Natural killer cell (primary cell): ENCODE measurements around the gene WASHC2A. TPM values are rescaled to one million over a fixed set of nuclear protein-coding genes. Genes with fewer than 3 reads are reported as not detected.
A peak's percentile ranks its signal among the peaks of the same experiment; 100 is the strongest.
"Not testable (repeated sequence)": the region's sequence is repeated elsewhere in the genome, so short reads cannot be mapped to it uniquely, and the experiment has no call there.

Experiments used
- ATAC-seq, 3 donors: fragments of 150-1000 bp in 2 of 3; fragments of 200-7000 bp in 1 of 3; cut with Tn5 transposase; 1 replicate in 1 of 3; 2 replicates in 2 of 3; pipeline ENCODE4 v1.10.0; 2021; ENCODE audit warnings: mild to moderate bottlenecking in 2 of 3, moderate library complexity in 2 of 3
- DNase-seq, 2 donors: peaks; one replicate each; pipeline versions ENCODE4 v3.0.0 to v3.0.0-alpha.2; 2013 to 2021; ENCODE audit warnings: mixed read lengths in 1 of 2
- H3K27ac ChIP-seq: one replicate; pipeline ENCODE4 v1.5.1; 2013; ENCODE audit warnings: mild to moderate bottlenecking, low read length
- H3K27me3 ChIP-seq: one replicate; pipeline ENCODE4 v1.6.1; 2013; ENCODE audit warnings: low read length; ENCODE audit not compliant: control insufficient read depth, insufficient read depth
- H3K36me3 ChIP-seq: one replicate; pipeline ENCODE4 v1.6.1; 2013; ENCODE audit warnings: low read length; ENCODE audit not compliant: control insufficient read depth, insufficient read depth
- H3K4me1 ChIP-seq: one replicate; pipeline ENCODE4 v1.6.1; 2013; ENCODE audit warnings: low read length; ENCODE audit not compliant: control insufficient read depth, insufficient read depth
- H3K4me3 ChIP-seq: one replicate; pipeline ENCODE4 v1.5.1; 2013; ENCODE audit warnings: low read length
- H3K9me3 ChIP-seq: one replicate; pipeline ENCODE4 v1.6.1; 2013; ENCODE audit warnings: low read length; ENCODE audit not compliant: control insufficient read depth, insufficient read depth
- H3K27ac Mint-ChIP-seq, 2 donors: one replicate each; pipeline ENCODE4 v1.8.0; 2022; ENCODE audit warnings: mild to moderate bottlenecking in 2 of 2, mixed read lengths in 2 of 2, moderate library complexity in 1 of 2
- H3K27me3 Mint-ChIP-seq, 2 donors: one replicate each; pipeline ENCODE4 v1.8.0; 2022; ENCODE audit warnings: low read depth in 2 of 2, mixed read lengths in 2 of 2
- H3K36me3 Mint-ChIP-seq: one replicate; pipeline ENCODE4 v1.8.0; 2022; ENCODE audit warnings: mixed read lengths
- H3K4me1 Mint-ChIP-seq, 2 donors: one replicate each; pipeline ENCODE4 v1.8.0; 2022; ENCODE audit warnings: mixed read lengths in 2 of 2
- H3K4me3 Mint-ChIP-seq: one replicate; pipeline ENCODE4 v1.8.0; 2022; ENCODE audit warnings: mild to moderate bottlenecking, moderate library complexity, mixed read lengths
- H3K9me3 Mint-ChIP-seq, 2 donors: one replicate each; pipeline ENCODE4 v1.8.0; 2022; ENCODE audit warnings: mixed read lengths in 2 of 2
- CTCF ChIP-seq: fragments of 200-600 bp; IDR thresholded peaks from one replicate; pipeline ENCODE4 v1.8.0; 2022; ENCODE audit warnings: antibody characterized with exemption
- WGBS: methylation state at CpG from one replicate; pipeline ENCODE4 v1.1.7; 2013; ENCODE audit warnings: missing lambda C conversion rate; ENCODE audit not compliant: insufficient coverage; 5-methylcytosine and 5-hydroxymethylcytosine counted together
- intact Hi-C: fragments of 100-400 bp; cut with micrococcal nuclease; formaldehyde crosslinking; loops from one replicate; pipeline ENCODE4 v1.14.2; 2022
- total RNA-seq, 4 donors: library from RNA; stranded (reverse); fragments of 120-200 nt in 1 of 4; gene quantifications; one replicate each; pipeline versions ENCODE4 v1.2.3 to v1.2.4, GENCODE V29; 2013 to 2022

WASHC2A gene
- 10 to 100 TPM; 58.8 to 69.7 (median 60.2) TPM for total RNA-seq
- 58.4 TPM for total RNA-seq (2013)

DNA sequence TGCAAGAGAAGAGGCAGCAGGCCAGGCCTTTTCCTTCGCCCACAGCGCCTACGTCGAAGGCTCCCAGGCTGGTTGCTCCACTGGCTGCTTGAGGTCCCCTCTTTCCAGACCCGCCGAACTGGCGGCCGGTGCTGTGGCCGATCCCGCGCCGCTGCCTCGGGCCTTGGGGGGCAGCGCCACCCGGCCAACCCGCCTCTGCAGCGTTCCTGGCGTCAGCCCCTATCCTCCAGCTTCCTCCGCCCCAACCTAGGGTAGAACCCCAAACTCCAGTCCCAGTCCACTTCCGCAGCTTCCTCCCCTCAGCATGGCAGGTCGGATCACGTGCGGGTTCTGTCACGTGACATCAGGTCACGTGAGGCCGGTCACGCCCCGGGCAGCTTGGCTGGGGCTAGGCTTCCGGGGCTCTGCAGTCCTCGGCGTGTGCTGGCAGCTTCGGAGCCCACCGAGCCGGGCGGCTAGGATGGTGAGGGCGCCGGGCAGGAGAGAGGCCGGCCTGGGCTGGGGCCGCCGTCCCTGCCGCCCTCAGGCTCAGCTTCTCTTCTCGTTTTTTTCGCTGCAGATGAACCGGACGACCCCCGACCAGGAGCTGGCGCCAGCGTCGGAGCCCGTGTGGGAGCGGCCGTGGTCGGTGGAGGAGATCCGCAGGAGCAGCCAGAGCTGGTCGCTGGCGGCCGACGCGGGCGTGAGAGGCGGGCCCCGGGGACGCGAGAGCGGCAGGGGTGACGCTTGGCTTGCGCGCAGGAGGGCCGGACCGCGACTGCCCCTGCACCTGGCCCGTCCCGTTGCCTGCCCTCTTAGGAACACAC lies at the start of gene WASHC2A:
TSS of gene WASHC2A (plus strand) at position 409 of the 806 bp plus-strand sequence. CDS start at position 461, 52 bp downstream.
- peak within 1 kb of the TSS; percentile 85 for H3K4me3 Mint-ChIP-seq
- not testable (repeated sequence) for H3K36me3 ChIP-seq, H3K4me1 ChIP-seq, H3K4me1 Mint-ChIP-seq, H3K9me3 Mint-ChIP-seq, H3K9me3 ChIP-seq, H3K27me3 Mint-ChIP-seq, H3K36me3 Mint-ChIP-seq, H3K27me3 ChIP-seq
- peak within 1 kb of the TSS; percentile 71 to 86 for H3K27ac Mint-ChIP-seq
- DNase-seq (peak; percentile 92 to 97), ATAC-seq (peak; percentile 91 to 98 (median 92))
- intact Hi-C loops: loop anchor here (10.0 kb wide), 1 partner anchor 557 kb away; the partner anchor contains the start of gene SGMS1
- Histone ChIP-seq H3K27ac (peak within 1 kb of the TSS; percentile 42), H3K4me3 (peak within 1 kb of the TSS; percentile 58)
- WGBS: 0% methylated on average over 49 of the region's 73 CpGs

DNA sequence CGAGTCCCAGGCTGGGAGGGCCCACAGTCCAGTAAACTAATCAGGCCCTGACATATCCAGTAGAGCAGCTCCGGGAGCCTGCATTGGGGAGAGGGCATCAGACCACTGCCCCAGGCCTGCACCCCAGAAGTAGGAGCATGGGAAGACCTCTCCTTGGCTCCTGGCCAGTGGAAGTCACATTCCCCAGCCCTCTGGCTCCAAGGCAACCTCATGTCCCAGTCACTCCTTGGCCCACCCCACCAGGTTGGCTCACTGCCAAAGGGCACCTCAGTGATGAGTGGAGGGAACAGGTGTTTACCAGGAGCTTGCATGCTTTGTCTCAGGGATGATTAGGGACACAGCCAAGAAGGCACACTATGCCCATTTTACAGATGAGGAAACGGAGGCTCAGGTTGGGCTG lies 48.5 kb upstream of the WASHC2A start:
- H3K27ac Mint-ChIP-seq, ATAC-seq, intact Hi-C loops: not testable (repeated sequence)

DNA sequence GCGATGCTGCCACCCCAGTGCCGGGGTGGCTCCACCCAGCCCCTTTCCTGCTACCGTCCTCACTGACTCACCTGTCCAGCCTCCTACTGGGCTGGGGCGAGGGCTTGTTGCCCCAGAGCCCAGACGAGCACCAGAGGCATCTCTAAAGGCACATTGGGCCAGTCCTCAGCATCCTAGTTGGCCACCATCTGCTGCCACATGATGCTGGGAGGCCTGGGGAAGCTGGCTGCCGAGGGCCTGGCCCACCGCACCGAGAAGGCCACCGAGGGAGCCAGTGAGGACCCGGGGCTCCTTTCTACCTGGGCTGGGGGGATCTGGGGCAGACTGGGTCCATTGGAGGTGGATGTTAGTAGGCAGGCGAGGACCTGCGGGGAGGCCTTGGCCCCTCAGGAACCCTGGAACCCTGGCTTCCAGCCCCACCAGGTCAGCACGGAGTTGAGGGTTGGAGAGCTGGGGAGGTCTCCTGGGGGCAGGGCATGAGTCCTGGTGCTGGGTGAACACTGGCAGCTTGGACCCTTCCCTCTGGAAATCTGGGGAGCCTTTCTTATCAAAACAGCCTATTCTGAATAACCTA lies 47.2 kb upstream of the WASHC2A start:
- H3K9me3 Mint-ChIP-seq, intact Hi-C loops, H3K36me3 Mint-ChIP-seq, DNase-seq, H3K4me1 ChIP-seq, H3K4me3 Mint-ChIP-seq, H3K27ac Mint-ChIP-seq, H3K27me3 ChIP-seq, H3K4me1 Mint-ChIP-seq, H3K27ac ChIP-seq, H3K4me3 ChIP-seq, H3K36me3 ChIP-seq, ATAC-seq, H3K9me3 ChIP-seq: not testable (repeated sequence)
- WGBS: 84% methylated on average over 10 of the region's 13 CpGs
- H3K27me3 Mint-ChIP-seq: peaks cover 4 to 16% of the 10 kb centered on the region in 2 donors

More for the DNA sequence above, 48.5 kb upstream of the WASHC2A start:
- not testable (repeated sequence) for H3K4me3 Mint-ChIP-seq, H3K27me3 ChIP-seq, H3K9me3 Mint-ChIP-seq, H3K4me1 Mint-ChIP-seq, DNase-seq, H3K4me3 ChIP-seq, H3K9me3 ChIP-seq, H3K27ac ChIP-seq, H3K36me3 ChIP-seq, H3K4me1 ChIP-seq, H3K36me3 Mint-ChIP-seq, H3K27me3 Mint-ChIP-seq
- WGBS: 79% methylated on average over 3 of the region's 3 CpGs

- no peaks in the 10 kb centered on the region for H3K9me3 ChIP-seq
- H3K27ac ChIP-seq: no peak overlapping the region
- TF ChIP-seq CTCF: no peak
- Mint-ChIP-seq H3K4me1 (no peaks in the 10 kb centered on the region), H3K27ac (no peak overlapping the region), H3K36me3 (no peaks in the 10 kb centered on the region), H3K9me3 (no peaks in the 10 kb centered on the region), H3K27me3 (peaks cover 15 to 24% of the 10 kb centered on the region in 2 donors), H3K4me3 (no peak overlapping the region)
- no peaks in the 10 kb centered on the region for H3K36me3 ChIP-seq
- intact Hi-C loops: no loop called here
- peaks cover 5% of the 10 kb centered on the region for H3K27me3 ChIP-seq
- no peaks in the 10 kb centered on the region for H3K4me1 ChIP-seq
- 81% methylated on average over 3 of the region's 3 CpGs for WGBS
- H3K4me3 ChIP-seq: no peak overlapping the region
- ATAC-seq: no peak
- no peak for DNase-seq
These were observed 46.1 kb upstream of the WASHC2A start for GRCh38 chr10:50021646-50022045.

- H3K4me3 ChIP-seq, H3K27ac Mint-ChIP-seq, intact Hi-C loops, H3K9me3 Mint-ChIP-seq, H3K4me1 Mint-ChIP-seq, H3K4me3 Mint-ChIP-seq, ATAC-seq, H3K9me3 ChIP-seq, H3K36me3 Mint-ChIP-seq, DNase-seq, H3K27me3 ChIP-seq, H3K27ac ChIP-seq, H3K4me1 ChIP-seq, H3K36me3 ChIP-seq: not testable (repeated sequence)
- 19% methylated on average over 27 of the region's 37 CpGs for WGBS
- peaks cover 23 to 24% of the 10 kb centered on the region in 2 donors for H3K27me3 Mint-ChIP-seq
These were observed 42.9 kb upstream of the WASHC2A start for GRCh38 chr10:50024716-50025383.
